GM08714 (cell line): ENCODE results near the gene SRSF1.
"Not testable (repeated sequence)": the region's sequence is repeated elsewhere in the genome, so short reads cannot be mapped to it uniquely, and the experiment has no call there.

Experiments
- H3K4me3 ChIP-seq: fragments of 200-500 bp; sonication (Bioruptor generic); 2 replicates; pipeline ENCODE4 v1.5.1; 2014; ENCODE audit warnings: mild to moderate bottlenecking, low read length, inconsistent platforms
- ZNF274 ChIP-seq: IDR thresholded peaks from 2 replicates; pipeline ENCODE4 v1.6.1; 2012; ENCODE audit warnings: mild to moderate bottlenecking, low read depth, low read length

The SRSF1 gene, protein sequence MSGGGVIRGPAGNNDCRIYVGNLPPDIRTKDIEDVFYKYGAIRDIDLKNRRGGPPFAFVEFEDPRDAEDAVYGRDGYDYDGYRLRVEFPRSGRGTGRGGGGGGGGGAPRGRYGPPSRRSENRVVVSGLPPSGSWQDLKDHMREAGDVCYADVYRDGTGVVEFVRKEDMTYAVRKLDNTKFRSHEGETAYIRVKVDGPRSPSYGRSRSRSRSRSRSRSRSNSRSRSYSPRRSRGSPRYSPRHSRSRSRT

DNA sequence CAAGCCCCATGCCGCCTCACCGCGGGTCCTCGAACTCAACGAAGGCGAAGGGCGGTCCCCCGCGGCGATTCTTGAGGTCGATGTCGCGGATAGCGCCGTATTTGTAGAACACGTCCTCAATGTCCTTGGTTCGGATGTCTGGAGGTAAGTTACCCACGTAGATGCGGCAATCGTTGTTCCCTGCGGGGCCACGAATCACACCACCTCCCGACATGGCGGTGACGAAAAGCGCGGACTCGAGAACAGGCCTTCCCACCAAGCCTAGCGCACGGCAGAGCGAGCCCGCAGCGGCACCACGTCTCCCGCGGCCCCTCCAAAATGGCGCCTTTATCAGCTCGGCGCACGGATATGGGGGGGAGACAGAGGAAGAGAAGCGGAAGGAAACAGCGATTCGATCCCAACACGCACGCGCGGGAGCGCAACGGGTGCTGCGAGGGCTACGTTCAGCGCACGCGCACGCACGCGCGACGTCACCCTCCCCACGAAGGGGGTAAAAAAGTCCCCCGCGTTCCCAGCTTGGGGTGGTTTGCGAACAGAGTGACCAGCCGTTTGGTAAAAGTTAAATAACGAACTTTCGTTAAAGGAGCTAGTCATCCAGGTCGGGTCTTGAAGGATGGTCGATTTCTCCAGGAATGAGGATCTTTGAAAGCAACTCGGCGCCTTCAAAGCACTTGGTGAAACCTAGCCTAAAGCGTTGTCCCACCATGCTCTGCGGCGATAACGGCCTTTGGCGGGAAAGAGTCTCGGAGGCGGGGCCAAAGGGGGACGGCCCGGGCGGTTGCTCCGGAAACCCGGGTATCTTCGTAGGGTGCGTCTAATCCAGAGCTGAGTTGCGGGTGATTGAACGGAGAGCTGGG, at the start of gene SRSF1:
TSS of gene SRSF1 (minus strand) at position 323 of the 857 bp plus-strand sequence. CDS start at position 214, 109 bp downstream.
- TF ChIP-seq ZNF274, result no peak
- peak within 1 kb of the TSS; percentile 88 for H3K4me3 ChIP-seq

GRCh38 chr17:58056476-58056875, 49.4 kb upstream of the SRSF1 start:
- H3K4me3 ChIP-seq, result no peak overlapping the region
- TF ChIP-seq ZNF274, result no peak

GRCh38 chr17:58054641-58055040, 47.6 kb upstream of the SRSF1 start:
- H3K4me3 ChIP-seq, result no peak overlapping the region
- no peak for TF ChIP-seq ZNF274

DNA sequence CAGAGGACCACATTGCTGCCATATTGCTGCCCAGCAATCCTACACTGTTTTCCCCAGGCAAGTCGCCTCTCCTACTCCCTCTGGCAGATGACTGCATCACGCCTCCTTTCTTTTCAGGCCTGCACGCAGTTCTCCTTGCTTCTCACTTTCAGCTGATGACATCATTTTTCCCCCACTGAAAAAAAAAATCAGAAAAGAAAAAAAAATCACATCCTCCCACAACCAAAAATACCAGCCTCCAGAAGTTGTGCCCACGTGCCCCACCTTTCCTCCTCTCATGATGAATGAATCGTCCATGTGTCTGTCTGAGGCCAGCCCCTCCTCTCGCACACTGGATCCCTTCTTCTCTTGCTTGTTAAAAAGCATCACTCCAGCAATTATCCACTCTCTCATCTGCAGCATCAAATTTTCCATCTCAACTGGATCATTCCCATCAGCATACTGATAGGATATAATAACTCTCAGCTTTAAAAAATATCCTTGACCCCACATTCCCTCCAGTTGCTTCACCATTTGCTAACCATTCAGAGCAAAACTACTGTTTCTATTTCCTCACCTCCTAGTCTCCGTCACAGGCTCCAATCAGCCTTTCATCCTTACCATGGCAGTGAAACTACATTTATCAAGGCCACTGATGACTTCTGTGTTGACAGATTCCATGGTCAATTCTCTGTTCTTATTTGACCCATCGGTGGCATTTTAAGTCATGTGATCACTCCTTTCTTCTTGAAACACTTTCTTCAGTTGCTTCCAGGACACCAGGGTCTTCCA, 46.1 kb upstream of the SRSF1 start:
- no peak overlapping the region for H3K4me3 ChIP-seq
- no peak for TF ChIP-seq ZNF274

DNA sequence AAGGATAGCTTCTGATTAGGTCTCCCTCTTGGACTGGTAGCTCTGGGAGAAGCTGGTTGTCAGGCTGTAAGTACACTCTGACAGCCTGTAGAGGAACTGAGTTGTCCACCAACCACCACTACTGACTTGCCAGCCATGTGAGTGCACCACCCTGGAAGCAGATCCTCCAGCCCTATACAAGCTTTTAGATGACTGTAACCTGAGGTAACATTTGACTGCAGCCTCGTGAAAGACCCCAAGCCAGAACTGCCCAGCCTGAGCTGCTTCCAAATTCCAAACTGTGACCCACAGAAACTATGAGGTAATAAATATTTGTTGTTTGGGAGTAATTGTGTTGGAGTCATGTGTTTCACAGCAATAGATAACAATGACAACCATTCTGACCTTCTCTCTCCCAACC, 45.4 kb upstream of the SRSF1 start:
- no peak for TF ChIP-seq ZNF274
- no peak overlapping the region for H3K4me3 ChIP-seq

GRCh38 chr17:58051468-58051867, 44.4 kb upstream of the SRSF1 start:
- H3K4me3 ChIP-seq, result no peak overlapping the region
- no peak for TF ChIP-seq ZNF274

- no peak for TF ChIP-seq ZNF274
- H3K4me3 ChIP-seq, result no peak overlapping the region
These were observed 43.9 kb upstream of the SRSF1 start for GRCh38 chr17:58050966-58051365.

- H3K4me3 ChIP-seq, result no peak overlapping the region
- TF ChIP-seq ZNF274, result no peak
These were observed 42.5 kb upstream of the SRSF1 start for GRCh38 chr17:58049533-58049932.

- TF ChIP-seq ZNF274, result no peak
- H3K4me3 ChIP-seq, result no peak overlapping the region
These were observed 40.5 kb upstream of the SRSF1 start for GRCh38 chr17:58047376-58048150.

DNA sequence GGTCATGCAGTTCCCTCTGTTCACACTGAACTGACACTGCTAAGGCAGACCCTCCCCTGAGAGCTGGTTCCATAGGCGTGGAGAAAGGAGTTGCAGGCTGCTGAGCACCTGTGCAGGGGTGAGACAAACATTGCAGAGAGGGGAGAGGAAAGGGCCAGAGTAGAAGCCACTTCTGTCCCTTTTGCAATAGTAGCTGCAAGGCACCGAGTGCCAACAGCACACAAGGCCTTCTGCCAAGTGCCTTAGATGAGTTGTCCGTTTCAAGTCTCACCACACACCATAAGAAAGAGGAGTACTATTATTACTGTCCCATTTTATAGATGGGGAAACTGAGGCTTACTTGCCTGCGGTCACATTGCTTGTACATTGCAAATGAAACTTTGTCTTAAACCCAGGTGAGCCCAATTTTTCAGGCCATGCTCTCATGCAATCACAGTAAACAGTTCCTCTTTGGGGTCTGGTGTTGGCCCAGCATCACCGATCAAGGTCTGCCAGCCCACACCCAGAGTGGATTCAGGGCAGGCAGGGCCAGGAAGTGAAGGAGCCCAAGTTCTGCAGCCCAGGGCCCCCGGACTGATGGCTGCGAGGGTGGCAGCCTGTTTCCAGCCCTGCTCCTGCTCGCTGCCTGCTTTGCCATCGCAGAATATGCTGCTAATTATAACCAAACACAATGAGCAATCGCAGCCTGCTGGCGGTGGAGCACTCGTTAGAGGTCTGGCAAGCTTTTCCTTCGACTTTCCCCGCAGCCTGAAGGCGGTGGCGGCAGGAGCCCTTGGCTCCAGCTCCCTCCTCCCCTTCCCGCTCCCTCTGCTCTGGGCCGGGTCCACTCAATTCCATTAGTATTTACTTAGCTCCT, 39.4 kb upstream of the SRSF1 start:
- H3K4me3 ChIP-seq, result no peak overlapping the region
- TF ChIP-seq ZNF274, result no peak

DNA sequence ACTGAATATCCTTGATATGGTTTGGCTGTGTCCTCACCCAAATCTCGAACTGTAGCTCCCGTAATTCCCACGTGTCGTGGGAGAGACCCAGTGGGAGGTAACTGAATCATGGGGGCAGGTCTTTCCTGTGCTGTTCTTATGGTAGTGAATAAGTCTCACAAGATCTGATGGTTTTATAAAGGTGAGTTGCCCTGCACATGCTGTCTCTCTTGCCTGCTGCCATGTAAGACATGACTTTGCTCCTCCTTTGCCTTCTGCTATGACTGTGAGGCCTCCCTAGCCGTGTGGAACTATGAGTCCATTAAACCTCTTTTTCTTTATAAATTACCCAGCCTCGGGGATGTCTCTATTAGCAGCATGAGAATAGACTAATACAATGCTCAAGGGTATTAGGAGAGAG, 37.2 kb upstream of the SRSF1 start:
- not testable (repeated sequence) for H3K4me3 ChIP-seq

DNA sequence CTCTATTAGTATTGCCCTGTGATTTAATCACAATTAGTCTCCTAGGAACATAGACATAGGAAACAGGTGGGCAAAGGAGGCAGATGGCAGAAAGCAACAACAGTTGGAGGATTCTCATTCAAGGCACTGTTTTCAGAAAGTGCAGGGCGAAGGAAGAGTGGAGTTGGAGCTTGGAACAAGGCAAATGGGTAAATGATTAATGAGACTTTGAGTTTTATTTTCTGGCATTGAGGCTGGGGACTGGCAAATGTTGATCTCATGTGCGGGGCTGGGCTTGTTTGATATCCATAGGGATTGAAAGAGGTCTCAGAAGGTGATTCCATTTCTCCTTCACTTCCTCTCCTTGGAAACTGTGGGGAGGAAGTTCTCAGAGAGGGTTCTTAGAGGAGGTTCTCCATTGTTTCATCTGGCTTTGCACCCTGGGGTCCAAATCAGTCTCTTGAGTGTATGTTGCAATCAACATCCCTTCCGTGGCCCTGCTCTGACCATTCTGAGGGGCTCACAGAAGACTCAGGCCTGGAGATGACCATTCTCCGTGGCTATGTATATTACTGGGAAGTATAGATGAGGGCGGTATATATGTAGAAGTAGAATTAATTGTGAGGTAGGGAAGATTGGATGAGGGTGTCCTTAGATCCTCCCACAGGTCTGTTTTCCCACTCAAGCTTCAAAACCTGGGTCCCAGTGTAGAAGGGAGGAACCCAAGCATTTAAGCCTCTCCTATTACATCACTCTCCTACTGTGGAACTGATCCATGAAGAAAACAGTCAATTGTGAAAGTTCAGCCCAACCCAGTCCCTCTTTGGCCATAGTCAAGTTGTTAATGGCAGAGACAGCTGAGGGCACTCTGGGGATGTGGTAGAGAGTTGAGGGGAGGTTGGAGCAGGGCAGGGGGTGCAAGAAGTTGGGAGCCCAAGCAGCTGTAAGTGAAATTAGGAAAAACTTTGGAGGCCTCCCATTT, 36.5 kb upstream of the SRSF1 start:
- TF ChIP-seq ZNF274, result no peak
- no peak overlapping the region for H3K4me3 ChIP-seq
